Natural killer cell treated with Interleukin-12 subunit alpha and Interleukin-12 subunit beta and Interleukin-15 and Interleukin-18, amount 100 ng/mL, for 72 hours (primary cell): ENCODE measurements around the gene IDH3B. TPM values are rescaled to one million over a fixed set of nuclear protein-coding genes. Genes with fewer than 3 reads are reported as not detected.

ENCODE experiments used
- ATAC-seq, 2 donors: fragments of 150-1000 bp; cut with Tn5 transposase in 1 of 2; sonication (Bioruptor Pico), chemical (Tn5 transposase) in 1 of 2; 2 replicates each; pipeline ENCODE4 v1.10.0; 2021
- DNase-seq: peaks from one replicate; pipeline ENCODE4 v3.0.0; 2022; ENCODE audit warnings: low spot score
- H3K27ac Mint-ChIP-seq, 2 donors: 1 replicate in 1 of 2; 2 replicates in 1 of 2; pipeline ENCODE4 v1.8.0; 2022; ENCODE audit warnings: mixed read lengths in 2 of 2, mild to moderate bottlenecking in 1 of 2, moderate library complexity in 1 of 2
- H3K27me3 Mint-ChIP-seq, 2 donors: 1 replicate in 1 of 2; 2 replicates in 1 of 2; pipeline ENCODE4 v1.8.0; 2022; ENCODE audit warnings: mixed read lengths in 2 of 2
- H3K36me3 Mint-ChIP-seq: one replicate; pipeline ENCODE4 v1.8.0; 2022; ENCODE audit warnings: mixed read lengths
- H3K4me1 Mint-ChIP-seq, 2 donors: 1 replicate in 1 of 2; 2 replicates in 1 of 2; pipeline ENCODE4 v1.8.0; 2022; ENCODE audit warnings: low read depth in 2 of 2, mixed read lengths in 2 of 2, mild to moderate bottlenecking in 1 of 2
- H3K4me3 Mint-ChIP-seq: one replicate; pipeline ENCODE4 v1.8.0; 2022; ENCODE audit warnings: mixed read lengths
- H3K9me3 Mint-ChIP-seq: 2 replicates; pipeline ENCODE4 v1.8.0; 2022; ENCODE audit warnings: mixed read lengths
- total RNA-seq, 2 donors: library from RNA; stranded (reverse); gene quantifications; one replicate each; pipeline ENCODE4 v1.2.3, GENCODE V29; 2022

IDH3B gene
- total RNA-seq, result 100 to 1,000 TPM; 114 to 120 TPM

DNA sequence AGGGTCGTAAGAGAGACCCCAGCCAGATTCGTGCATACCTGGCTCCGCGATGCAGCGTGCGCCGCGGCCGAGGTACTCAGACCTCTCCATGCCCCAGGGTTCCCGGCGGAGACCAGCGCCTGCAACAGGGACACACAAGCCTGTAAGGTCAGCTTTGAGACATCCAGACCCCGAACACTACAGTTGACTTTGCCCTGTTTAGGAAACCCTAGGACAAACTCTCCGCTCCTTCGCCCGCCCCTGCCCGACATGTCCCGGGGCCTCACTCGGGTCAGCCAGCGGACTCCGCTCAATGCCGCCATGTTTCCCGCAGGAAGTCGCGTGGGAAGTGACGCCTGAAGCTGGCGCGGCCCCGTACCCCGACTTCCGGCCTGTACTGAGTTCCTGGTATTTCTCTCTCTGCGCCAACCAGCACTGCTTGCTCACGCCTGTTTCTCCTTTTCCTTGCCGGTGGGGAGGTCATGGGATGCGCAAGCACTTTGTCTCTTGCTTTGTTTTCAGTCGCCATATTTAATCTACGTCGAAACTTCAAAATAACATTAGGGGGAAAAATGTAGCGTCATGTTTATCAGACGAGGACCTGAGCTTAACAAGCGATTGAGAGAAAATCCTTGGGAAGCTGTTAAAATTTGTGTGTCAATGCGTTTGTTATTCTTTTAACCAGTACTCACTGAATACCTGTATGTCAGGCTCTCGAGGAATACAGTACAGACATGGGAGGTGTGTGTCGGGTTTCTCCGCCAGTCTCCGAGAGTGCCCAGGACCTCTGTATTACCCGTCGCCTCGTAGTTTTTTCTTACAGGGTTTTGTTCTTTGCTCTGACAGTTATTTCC is at the start of gene IDH3B:
Gene IDH3B, minus strand, starts transcription at position 330 of the 833 bp plus-strand sequence. Its CDS starts 28 bp downstream, at position 302.
- DNase-seq (peak; percentile 93), ATAC-seq (peak; percentile 95 to 96)
- Mint-ChIP-seq H3K9me3 (no peaks in the 10 kb centered on the region), H3K4me1 (peaks cover 21 to 32% of the 10 kb centered on the region in 2 donors), H3K27me3 (peaks cover 3 to 13% of the 10 kb centered on the region in 2 donors), H3K27ac (peak within 1 kb of the TSS; percentile 96), H3K4me3 (peak within 1 kb of the TSS; percentile 96), H3K36me3 (peaks cover 19% of the 10 kb centered on the region)

DNA sequence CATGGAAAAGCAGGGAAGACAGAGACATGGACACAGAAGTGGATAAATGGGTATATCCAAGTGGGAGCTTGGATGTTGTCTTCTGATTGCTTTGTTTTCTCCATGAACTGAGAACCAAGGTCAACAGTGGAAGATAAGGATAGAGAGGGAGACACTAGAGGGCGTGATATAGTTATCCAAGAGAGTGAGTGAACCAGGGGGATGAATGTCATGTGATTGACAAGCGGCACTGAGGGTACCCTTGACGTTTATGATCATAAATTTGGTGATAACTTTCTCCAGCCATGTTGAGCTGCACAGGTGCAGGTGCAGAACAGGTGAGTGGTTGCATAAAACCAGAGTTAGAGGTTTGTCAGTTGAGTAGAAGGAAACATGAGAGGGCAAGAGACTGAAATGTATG is 49.3 kb upstream of the IDH3B start:
- H3K9me3 Mint-ChIP-seq, result no peaks in the 10 kb centered on the region

DNA sequence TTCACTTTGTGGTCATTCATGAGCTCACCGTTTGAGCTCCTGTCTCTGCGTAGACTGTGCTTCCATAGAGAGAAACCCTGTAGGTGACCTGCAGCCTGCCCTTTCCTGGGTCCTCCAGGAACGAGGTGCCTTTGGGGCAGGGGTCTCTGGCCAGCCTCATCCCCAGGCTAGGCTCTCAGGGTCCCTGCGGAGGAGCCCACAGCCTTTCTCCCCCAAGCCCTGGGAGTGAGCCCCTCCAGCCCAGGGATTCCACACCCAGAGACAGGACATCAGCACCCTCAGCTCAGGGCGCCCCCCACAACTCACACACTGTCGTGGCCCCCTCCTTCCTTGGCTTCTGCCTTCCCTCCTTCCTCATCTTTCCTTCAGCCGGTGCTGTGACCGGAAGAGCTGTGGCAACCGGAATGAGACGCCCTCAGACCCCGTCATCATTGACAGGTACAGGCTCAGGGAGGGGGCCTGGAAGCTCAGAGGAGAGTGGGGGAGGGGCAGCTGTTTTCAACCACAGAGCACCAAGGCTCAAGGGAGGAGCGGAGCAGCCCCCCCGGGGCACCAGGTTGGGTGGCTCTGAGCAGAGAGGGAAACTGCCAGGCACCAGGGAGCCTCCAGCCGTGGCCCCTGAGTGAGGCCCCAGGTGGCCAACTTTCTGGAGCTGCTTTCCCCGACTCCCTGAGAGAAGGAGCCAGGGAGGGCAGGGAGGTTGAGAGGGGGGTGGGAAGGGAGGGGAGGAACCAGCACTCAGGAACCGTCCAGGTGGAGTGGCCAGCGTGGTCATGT is 45.4 kb upstream of the IDH3B start:
- Mint-ChIP-seq H3K9me3 (no peaks in the 10 kb centered on the region), H3K36me3 (no peaks in the 10 kb centered on the region), H3K4me1 (peaks cover 8 to 12% of the 10 kb centered on the region in 2 donors), H3K4me3 (no peak overlapping the region), H3K27me3 (no peaks in the 10 kb centered on the region), H3K27ac (no peak overlapping the region)
- ATAC-seq, result no peak
- no peak for DNase-seq

More for the DNA sequence above, 49.3 kb upstream of the IDH3B start:
- H3K4me3 Mint-ChIP-seq, result no peak overlapping the region
- no peak overlapping the region for H3K27ac Mint-ChIP-seq
- H3K27me3 Mint-ChIP-seq, result no peaks in the 10 kb centered on the region
- H3K36me3 Mint-ChIP-seq, result no peaks in the 10 kb centered on the region
- H3K4me1 Mint-ChIP-seq, result peaks cover 0 to 3% of the 10 kb centered on the region in 2 donors
- DNase-seq (no peak), ATAC-seq (peak in 1 of 2 donors; percentile 63)

DNA sequence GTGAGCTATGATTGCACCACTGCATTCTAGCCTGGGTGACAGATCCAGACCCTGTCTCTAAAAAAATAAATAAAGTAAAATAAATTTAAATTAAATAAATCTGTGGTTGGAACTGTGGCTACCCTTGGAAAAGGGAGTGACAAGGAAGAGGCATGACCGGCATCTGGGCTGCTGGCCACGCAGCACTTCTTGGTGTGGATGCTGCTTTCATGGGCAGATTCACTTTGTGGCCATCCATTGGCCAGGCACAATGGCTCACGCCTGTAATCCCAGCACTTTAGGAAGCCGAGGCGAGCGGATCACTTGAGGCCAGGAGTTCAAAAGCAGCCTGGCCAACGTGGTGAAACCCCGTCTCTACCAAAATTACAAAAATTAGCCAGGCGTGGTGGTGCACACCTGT is 44.6 kb upstream of the IDH3B start:
- H3K9me3 Mint-ChIP-seq, result no peaks in the 10 kb centered on the region
- H3K4me1 Mint-ChIP-seq, result peaks cover 8 to 12% of the 10 kb centered on the region in 2 donors
- no peak overlapping the region for H3K27ac Mint-ChIP-seq
- no peak for ATAC-seq
- no peak for DNase-seq
- H3K27me3 Mint-ChIP-seq, result no peaks in the 10 kb centered on the region
- H3K4me3 Mint-ChIP-seq, result no peak overlapping the region
- H3K36me3 Mint-ChIP-seq, result no peaks in the 10 kb centered on the region

DNA sequence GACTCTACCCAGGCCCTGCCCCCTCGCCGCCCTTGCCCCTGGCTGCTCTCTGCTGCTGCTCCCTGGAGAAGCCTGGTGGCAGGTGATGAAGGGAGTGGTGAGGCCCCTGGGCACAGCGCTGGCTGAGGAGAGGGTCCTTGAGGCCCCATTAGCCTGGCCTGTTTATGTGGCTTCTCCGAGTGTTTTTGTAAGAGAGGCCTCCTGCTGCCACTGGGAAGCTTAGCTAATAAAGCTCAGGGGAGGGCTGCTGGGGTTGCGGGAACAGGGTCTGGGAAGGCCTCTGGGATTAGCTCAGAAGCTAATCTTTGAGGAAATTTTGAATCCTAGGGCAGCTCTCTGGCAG is 44.0 kb upstream of the IDH3B start:
- Mint-ChIP-seq H3K27ac (no peak overlapping the region), H3K4me1 (peaks cover 8 to 12% of the 10 kb centered on the region in 2 donors), H3K4me3 (no peak overlapping the region), H3K9me3 (no peaks in the 10 kb centered on the region), H3K27me3 (no peaks in the 10 kb centered on the region), H3K36me3 (no peaks in the 10 kb centered on the region)
- DNase-seq, result no peak
- no peak for ATAC-seq

DNA sequence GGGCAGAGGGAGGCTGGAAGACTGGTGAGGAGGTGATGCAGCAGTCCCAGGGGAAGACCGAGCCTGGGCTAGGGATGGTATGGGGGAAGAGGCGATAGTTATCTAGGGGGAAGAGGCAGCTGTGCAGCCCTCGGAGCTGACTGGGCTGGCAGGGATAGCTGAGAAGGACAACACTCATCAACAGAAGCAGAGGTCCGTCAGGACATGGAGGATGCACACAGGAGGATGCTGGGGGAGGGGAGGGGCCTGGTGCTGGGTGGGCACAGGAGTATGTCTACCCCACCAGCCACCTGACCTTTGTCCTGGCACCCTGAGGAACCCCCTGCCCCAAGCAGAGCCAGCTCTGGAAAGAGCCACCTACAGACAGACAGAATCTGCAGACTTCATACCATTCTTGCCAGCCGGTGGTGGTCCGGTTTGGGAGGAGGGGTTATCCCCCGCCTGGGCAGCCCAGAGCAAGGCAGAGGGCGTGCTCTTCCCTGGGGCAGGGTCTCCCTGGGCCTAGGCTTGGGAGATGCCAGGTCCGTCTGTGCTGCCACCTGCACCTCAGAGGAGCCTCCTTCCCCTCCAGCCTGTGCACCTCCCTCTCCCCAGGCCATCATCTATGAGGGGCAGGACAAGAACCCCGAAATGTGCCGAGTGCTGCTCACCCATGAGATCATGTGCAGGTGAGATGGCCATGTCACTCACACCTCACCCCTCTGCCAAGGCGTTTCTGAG is 43.5 kb upstream of the IDH3B start:
- H3K36me3 Mint-ChIP-seq, result no peaks in the 10 kb centered on the region
- ATAC-seq (no peak), DNase-seq (no peak)
- H3K27ac Mint-ChIP-seq, result peak overlapping the region; percentile 88 to 89
- peaks cover 8 to 12% of the 10 kb centered on the region in 2 donors for H3K4me1 Mint-ChIP-seq
- no peaks in the 10 kb centered on the region for H3K9me3 Mint-ChIP-seq
- H3K4me3 Mint-ChIP-seq, result peak overlapping the region; percentile 69
- no peaks in the 10 kb centered on the region for H3K27me3 Mint-ChIP-seq

DNA sequence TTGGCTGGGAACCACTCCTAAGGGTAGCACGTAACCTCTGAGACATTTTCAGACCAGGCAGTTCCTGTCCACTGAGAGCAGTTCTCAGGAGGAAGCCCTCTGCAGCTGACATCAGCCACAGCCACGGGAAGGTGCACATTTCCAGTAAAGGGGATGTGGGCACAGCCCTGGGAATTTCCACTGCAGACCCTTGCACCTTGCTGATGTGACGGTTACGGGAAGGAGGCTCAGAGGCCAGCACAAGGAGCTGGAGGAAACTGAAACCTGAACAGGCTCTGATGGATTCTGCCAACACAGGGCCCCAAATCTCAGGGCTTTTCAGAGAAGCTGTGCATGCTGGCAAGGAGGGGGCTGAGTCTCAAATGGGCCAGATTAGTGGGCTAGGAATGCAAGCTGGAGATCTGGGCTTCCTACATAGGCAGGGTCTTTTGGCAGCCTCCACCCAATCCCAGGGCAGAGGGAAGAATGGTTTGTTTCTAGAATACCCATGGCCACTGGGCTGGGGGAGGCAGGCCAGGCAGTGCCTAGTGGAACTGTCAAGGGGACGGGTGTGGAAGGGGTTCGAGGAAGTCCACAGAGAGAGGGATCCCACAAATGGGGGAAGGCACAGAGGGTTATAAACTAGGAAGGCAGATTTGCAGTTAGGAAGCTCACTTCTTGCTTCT is 42.8 kb upstream of the IDH3B start:
- DNase-seq, result no peak
- H3K4me3 Mint-ChIP-seq, result peak overlapping the region; percentile 69
- H3K4me1 Mint-ChIP-seq, result peaks cover 8 to 12% of the 10 kb centered on the region in 2 donors
- no peaks in the 10 kb centered on the region for H3K36me3 Mint-ChIP-seq
- H3K9me3 Mint-ChIP-seq, result no peaks in the 10 kb centered on the region
- H3K27ac Mint-ChIP-seq, result peak overlapping the region; percentile 88 to 89
- peak; percentile 82 to 85 for ATAC-seq
- H3K27me3 Mint-ChIP-seq, result no peaks in the 10 kb centered on the region

DNA sequence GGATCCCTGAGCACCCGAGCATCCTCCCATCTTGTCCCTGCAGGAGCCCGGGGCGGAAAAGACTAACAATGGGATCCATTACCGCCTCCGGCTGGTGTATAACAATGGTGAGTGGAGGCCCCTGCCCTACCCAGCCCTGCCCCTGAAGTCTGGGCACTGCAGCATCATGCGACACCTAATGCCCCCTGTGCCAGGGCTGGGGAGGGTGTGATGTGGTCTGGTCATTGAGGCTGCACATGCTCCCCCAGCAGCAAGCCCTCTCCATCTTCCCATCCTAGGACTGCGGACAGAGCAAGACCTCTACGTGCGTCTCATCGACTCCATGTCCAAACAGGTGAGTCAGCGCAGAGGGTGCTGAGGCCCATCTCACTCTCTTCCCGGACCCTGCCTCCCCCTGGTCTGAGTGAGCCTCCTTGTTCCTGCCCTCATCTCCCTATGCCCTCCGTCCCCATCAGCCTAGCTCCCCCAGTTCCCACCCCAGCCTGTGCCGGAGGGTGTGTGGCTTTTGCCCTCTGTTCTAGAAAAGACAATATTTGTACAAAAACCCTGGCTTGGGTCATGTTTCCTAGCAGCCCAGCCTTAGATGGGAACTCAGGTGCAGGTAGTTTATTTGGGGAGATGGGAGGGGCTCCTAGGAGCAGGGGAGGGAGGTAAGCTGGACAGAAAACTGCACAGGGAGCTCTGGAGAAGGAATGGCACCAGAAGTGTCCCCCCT is 42.1 kb upstream of the IDH3B start:
- no peaks in the 10 kb centered on the region for H3K27me3 Mint-ChIP-seq
- DNase-seq (no peak), ATAC-seq (no peak)
- H3K4me1 Mint-ChIP-seq, result peaks cover 8 to 12% of the 10 kb centered on the region in 2 donors
- peak overlapping the region; percentile 69 for H3K4me3 Mint-ChIP-seq
- H3K9me3 Mint-ChIP-seq, result no peaks in the 10 kb centered on the region
- H3K36me3 Mint-ChIP-seq, result no peaks in the 10 kb centered on the region
- H3K27ac Mint-ChIP-seq, result peak overlapping the region; percentile 88 to 89

DNA sequence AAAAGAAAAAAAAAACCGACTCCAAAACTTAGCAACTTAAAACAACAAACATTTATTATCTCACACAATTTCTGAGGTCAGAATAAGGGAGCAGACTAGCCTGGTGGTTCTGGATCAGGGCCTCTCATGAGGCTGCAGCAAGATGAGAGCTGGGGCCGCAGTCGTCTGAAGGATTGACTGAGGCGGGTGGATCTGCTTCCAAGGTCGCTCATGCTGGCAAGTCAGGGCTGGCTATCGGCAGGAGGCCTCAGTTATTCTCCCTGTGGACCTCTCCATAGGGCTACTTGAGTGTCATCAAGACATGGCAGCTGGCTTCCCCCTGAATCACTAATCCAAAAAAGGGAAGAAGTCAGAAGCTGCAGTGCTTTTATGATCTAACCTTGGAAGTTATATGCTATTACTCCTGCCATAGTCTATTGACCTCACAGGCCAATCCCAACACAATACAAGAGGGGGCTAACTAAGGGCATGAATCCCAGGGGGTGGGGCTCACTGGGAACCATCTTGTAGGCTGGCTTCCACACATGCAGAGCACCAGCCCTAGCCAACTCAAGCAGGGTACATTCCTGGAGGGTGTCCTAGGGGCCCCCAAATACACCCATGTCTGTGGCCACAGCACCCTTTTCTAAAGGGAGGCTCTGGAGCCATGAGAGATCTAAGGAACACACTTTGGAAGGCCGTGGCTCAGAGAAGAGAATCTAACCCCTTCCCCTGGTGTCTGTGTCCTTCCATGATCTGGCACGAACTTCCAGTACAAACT is 39.9 kb upstream of the IDH3B start:
- Mint-ChIP-seq H3K36me3 (no peaks in the 10 kb centered on the region), H3K27ac (peak overlapping the region in 1 of 2 donors; percentile 33), H3K4me1 (peaks cover 8 to 15% of the 10 kb centered on the region in 2 donors), H3K4me3 (no peak overlapping the region), H3K9me3 (no peaks in the 10 kb centered on the region), H3K27me3 (peaks cover 0 to 3% of the 10 kb centered on the region in 2 donors)
- no peak for DNase-seq
- no peak for ATAC-seq

DNA sequence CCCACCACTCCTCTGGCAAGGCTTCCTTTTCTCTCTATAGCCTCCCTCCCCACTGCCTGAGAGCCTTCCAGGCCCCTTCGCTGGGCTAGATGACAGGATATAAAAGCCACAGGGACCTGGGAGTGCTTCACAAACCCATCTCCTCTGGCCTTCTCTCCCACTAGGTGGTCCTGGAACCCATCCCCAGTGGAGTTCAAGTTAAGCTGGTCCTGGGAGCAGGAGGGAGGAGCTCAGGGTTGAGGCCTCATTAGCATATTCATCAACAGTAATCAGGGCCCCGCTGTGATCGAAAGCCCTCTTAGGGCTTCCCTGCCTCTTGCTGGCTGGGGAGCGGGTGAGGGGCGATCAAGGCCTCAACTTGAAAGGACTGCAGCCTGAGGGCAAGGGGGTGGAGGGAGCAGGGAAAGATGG is 37.7 kb upstream of the IDH3B start:
- no peaks in the 10 kb centered on the region for H3K36me3 Mint-ChIP-seq
- DNase-seq (no peak), ATAC-seq (no peak)
- H3K27ac Mint-ChIP-seq, result no peak overlapping the region
- no peaks in the 10 kb centered on the region for H3K9me3 Mint-ChIP-seq
- H3K4me3 Mint-ChIP-seq, result no peak overlapping the region
- peaks cover 0 to 3% of the 10 kb centered on the region in 2 donors for H3K27me3 Mint-ChIP-seq
- peaks cover 2 to 8% of the 10 kb centered on the region in 2 donors for H3K4me1 Mint-ChIP-seq

DNA sequence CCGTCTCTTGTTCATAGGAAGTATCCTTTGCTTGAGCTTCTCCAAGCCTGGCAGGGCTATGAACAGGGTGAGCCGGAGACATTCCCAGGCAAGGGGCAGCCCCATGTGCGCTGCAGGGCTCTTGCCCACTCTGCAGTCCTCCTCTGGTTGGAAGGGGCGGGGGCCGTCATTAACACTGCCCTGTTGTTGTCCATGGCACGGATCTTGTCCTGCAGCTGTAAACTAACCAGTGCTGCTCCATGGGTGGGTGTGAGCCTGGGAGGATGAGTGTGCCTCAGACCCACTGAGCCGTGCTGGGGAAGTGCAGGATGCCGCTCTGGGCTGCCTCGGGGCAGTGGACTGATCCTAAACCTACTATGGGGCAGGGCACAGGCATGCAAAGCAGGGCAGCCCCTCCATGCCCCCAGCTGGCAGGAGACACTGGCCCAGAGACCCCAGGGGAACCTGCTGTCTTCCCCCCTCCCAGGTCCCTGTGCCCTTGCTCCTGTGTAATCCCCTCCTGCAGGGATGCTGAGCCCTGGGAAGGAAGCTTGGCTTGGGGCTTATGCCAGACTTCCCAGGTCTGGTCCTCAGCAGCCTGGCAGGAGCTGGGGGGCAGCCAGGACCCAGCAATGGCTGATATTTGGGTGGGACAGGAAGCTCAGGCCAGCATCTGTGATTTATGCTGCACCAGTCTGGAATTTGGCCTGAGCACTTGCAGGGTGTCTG is 37.1 kb upstream of the IDH3B start:
- Mint-ChIP-seq H3K4me1 (peaks cover 0 to 4% of the 10 kb centered on the region in 2 donors), H3K4me3 (no peak overlapping the region), H3K9me3 (no peaks in the 10 kb centered on the region), H3K27ac (no peak overlapping the region), H3K36me3 (no peaks in the 10 kb centered on the region), H3K27me3 (peaks cover 2 to 3% of the 10 kb centered on the region in 2 donors)
- no peak for DNase-seq
- ATAC-seq, result no peak
